WTC11 (cell line): ENCODE results near the gene SNX8. TPM values are rescaled to one million over a fixed set of nuclear protein-coding genes. Genes with fewer than 3 reads are reported as not detected.

Experiments
- ATAC-seq: fragments of 200-7000 bp; cut with Tn5 transposase; 2 replicates; pipeline ENCODE4 v1.10.0; 2021; ENCODE audit warnings: mild to moderate bottlenecking, moderate library complexity
- CTCF ChIA-PET: fragments of 300-600 bp; sonication (Branson Sonifier 250); formaldehyde crosslinking; loops from one replicate; lab custom pipeline; 2021; ENCODE audit warnings: antibody characterized with exemption; lab: Charles Lee
- POLR2A ChIA-PET: fragments of 350-600 bp; sonication (Branson Sonifier 250); formaldehyde crosslinking; loops from one replicate; lab custom pipeline; 2021; ENCODE audit warnings: antibody characterized with exemption; lab: Charles Lee
- DNase-seq: peaks from one replicate; pipeline ENCODE4 v3.0.0; 2021; ENCODE audit warnings: low spot score
- H3K27ac Mint-ChIP-seq: 2 replicates; pipeline ENCODE4 v1.8.0; 2021; ENCODE audit warnings: mixed read lengths
- H3K27me3 Mint-ChIP-seq: 2 replicates; pipeline ENCODE4 v1.8.0; 2021; ENCODE audit warnings: low read depth, mild to moderate bottlenecking, moderate library complexity, mixed read lengths
- H3K36me3 Mint-ChIP-seq: 2 replicates; pipeline ENCODE4 v1.8.0; 2021; ENCODE audit warnings: mixed read lengths
- H3K4me1 Mint-ChIP-seq: 2 replicates; pipeline ENCODE4 v1.8.0; 2022; ENCODE audit warnings: mixed read lengths
- H3K4me3 Mint-ChIP-seq: 2 replicates; pipeline ENCODE4 v1.8.0; 2021; ENCODE audit warnings: mild to moderate bottlenecking, moderate library complexity, mixed read lengths
- H3K9me3 Mint-ChIP-seq: 2 replicates; pipeline ENCODE4 v1.8.0; 2021; ENCODE audit warnings: mixed read lengths
- CBFB ChIP-seq: sonication (generic); formaldehyde crosslinking; IDR thresholded peaks from 2 replicates; pipeline ENCODE4 v1.8.1; 2022; ENCODE audit warnings: mild to moderate bottlenecking, low read depth, missing genetic modification reagents
- CDX4 ChIP-seq: fragments of 250-450 bp; sonication (Bioruptor Pico); IDR thresholded peaks from 2 replicates; pipeline ENCODE4 v1.9.0; 2021; ENCODE audit warnings: moderate library complexity, mild to moderate bottlenecking, inconsistent platforms, borderline replicate concordance
- E2F5 ChIP-seq: sonication (generic); formaldehyde crosslinking; IDR thresholded peaks from 2 replicates; pipeline ENCODE4 v1.8.1; 2022; ENCODE audit warnings: mild to moderate bottlenecking, moderate library complexity, missing genetic modification reagents
- FOXJ3 ChIP-seq: sonication (generic); formaldehyde crosslinking; IDR thresholded peaks from 2 replicates; pipeline ENCODE4 v1.9.0; 2021; ENCODE audit warnings: missing genetic modification reagents, mild to moderate bottlenecking, borderline replicate concordance
- GRHL2 ChIP-seq: fragments of 250-450 bp; sonication (Bioruptor Pico); IDR thresholded peaks from 2 replicates; pipeline ENCODE4 v1.8.0; 2022; ENCODE audit warnings: mild to moderate bottlenecking, moderate library complexity; ENCODE audit not compliant: insufficient replicate concordance, severe bottlenecking
- JUN ChIP-seq: sonication (generic); formaldehyde crosslinking; IDR thresholded peaks from 2 replicates; pipeline ENCODE4 v1.8.0; 2023; ENCODE audit warnings: mild to moderate bottlenecking, missing genetic modification reagents
- PRDM15 ChIP-seq: sonication (generic); formaldehyde crosslinking; IDR thresholded peaks from 2 replicates; pipeline ENCODE4 v1.8.0; 2022; ENCODE audit warnings: missing genetic modification reagents
- RELA ChIP-seq: sonication (generic); formaldehyde crosslinking; IDR thresholded peaks from 2 replicates; pipeline ENCODE4 v1.8.1; 2022; ENCODE audit warnings: missing genetic modification reagents, mild to moderate bottlenecking, borderline replicate concordance
- TEAD1 ChIP-seq: sonication (generic); formaldehyde crosslinking; IDR thresholded peaks from 2 replicates; pipeline ENCODE4 v1.8.0; 2022; ENCODE audit warnings: mild to moderate bottlenecking, missing genetic modification reagents
- ZNF281 ChIP-seq: sonication (generic); formaldehyde crosslinking; IDR thresholded peaks from 2 replicates; pipeline ENCODE4 v1.8.0; 2023; ENCODE audit warnings: mild to moderate bottlenecking, missing genetic modification reagents
- ZNF425 ChIP-seq: fragments of 250-450 bp; sonication (Bioruptor Pico); conservative IDR thresholded peaks from 2 replicates; pipeline ENCODE4 v1.9.0; 2021; ENCODE audit warnings: mild to moderate bottlenecking
- ZNF532 ChIP-seq: fragments of 250-450 bp; sonication (Bioruptor Pico); IDR thresholded peaks from 2 replicates; pipeline ENCODE4 v1.9.0; 2021; ENCODE audit warnings: mild to moderate bottlenecking, borderline replicate concordance
- ZSCAN18 ChIP-seq: fragments of 250-450 bp; sonication (Bioruptor Pico); IDR thresholded peaks from 2 replicates; pipeline ENCODE4 v2.1.2; 2022; ENCODE audit warnings: mild to moderate bottlenecking, moderate library complexity
- total RNA-seq: library from RNA; stranded (reverse); gene quantifications from 3 replicates; pipeline ENCODE4 v1.2.3, GENCODE V29; 2021

The SNX8 gene
- total RNA-seq, 1 experiment from 2014 or later = 50.8 TPM

GRCh38 chr7:2225336-2225735 lies 88.9 kb downstream of the SNX8 start (continued):
- no peak for TF ChIP-seq ZNF425 (CRISPR knock-in tag)
- no peak for TF ChIP-seq JUN (CRISPR knock-in tag)
- TF ChIP-seq ZSCAN18 (CRISPR knock-in tag) = no peak
- no peak for TF ChIP-seq CDX4 (CRISPR knock-in tag)
- TF ChIP-seq CBFB (CRISPR knock-in tag) = no peak

GRCh38 chr7:2224934-2225333 lies 89.3 kb downstream of the SNX8 start:
- Mint-ChIP-seq H3K4me3 (no peak overlapping the region), H3K27me3 (no peaks in the 10 kb centered on the region), H3K27ac (no peak overlapping the region), H3K4me1 (no peaks in the 10 kb centered on the region), H3K9me3 (no peaks in the 10 kb centered on the region), H3K36me3 (peaks cover 62% of the 10 kb centered on the region)
- ChIA-PET CTCF (no interaction called here), POLR2A (no interaction called here)
- TF ChIP-seq ZNF281 (CRISPR knock-in tag) (no peak), GRHL2 (CRISPR knock-in tag) (no peak), ZNF532 (no peak), RELA (no peak), TEAD1 (no peak)
- no peak for DNase-seq
- no peak for ATAC-seq

- no peak for ATAC-seq
- H3K27me3 Mint-ChIP-seq = no peaks in the 10 kb centered on the region
- H3K36me3 Mint-ChIP-seq = peaks cover 58% of the 10 kb centered on the region
- H3K4me3 Mint-ChIP-seq = no peak overlapping the region
- CTCF ChIA-PET = no interaction called here
- no peak for DNase-seq
- no peaks in the 10 kb centered on the region for H3K9me3 Mint-ChIP-seq
- no peaks in the 10 kb centered on the region for H3K4me1 Mint-ChIP-seq
- TF ChIP-seq E2F5 (CRISPR knock-in tag) = no peak
- no peak for TF ChIP-seq PRDM15 (CRISPR knock-in tag)
- TF ChIP-seq FOXJ3 (CRISPR knock-in tag) = no peak
- POLR2A ChIA-PET = no interaction called here
- no peak overlapping the region for H3K27ac Mint-ChIP-seq
These were observed 89.7 kb downstream of the SNX8 start for GRCh38 chr7:2224491-2224928.
